ENCODE results near the gene HSPB6.

The HSPB6 gene

GRCh38 chr19:35786299-35787160 is 29.7 kb upstream of the HSPB6 start:
- H3K36me3 ChIP-seq (ENCODE audit: insufficient read depth, low read length): peaks cover 8% of the 10 kb centered on the region; the same call in 1 of the 2 replicates
- H3K4me3 ChIP-seq (ENCODE audit: low read length, poor library complexity, severe bottlenecking): no peak overlapping the region
- H3K4me1 ChIP-seq (ENCODE audit: insufficient read depth, low read length, poor library complexity, severe bottlenecking): no peaks in the 10 kb centered on the region
- no peaks in the 10 kb centered on the region for H3K9me3 ChIP-seq (ENCODE audit: insufficient read depth, low read depth, low read length)
- H3K79me2 ChIP-seq (ENCODE audit: insufficient read depth, low read length): no peaks in the 10 kb centered on the region
- no peaks in the 10 kb centered on the region for H3K27me3 ChIP-seq (ENCODE audit: insufficient read depth, low read length, poor library complexity, severe bottlenecking)
- H3F3A ChIP-seq (ENCODE audit: low read depth): no peaks in the 10 kb centered on the region
- TF ChIP-seq EZH2phosphoT487 (IDR thresholded peaks at IDR 0.05; ENCODE audit: borderline replicate concordance) (no peak), CTCF (conservative IDR thresholded peaks at IDR 0.05; ENCODE audit: low read length) (no peak)
- H4K20me1 ChIP-seq (ENCODE audit: insufficient read depth, low read length, poor library complexity, severe bottlenecking): peaks cover 3% of the 10 kb centered on the region
- H3K9ac ChIP-seq (ENCODE audit: low read depth, low read length, poor library complexity, severe bottlenecking): no peak overlapping the region
- H2AFZ ChIP-seq (ENCODE audit: low read length): no peak overlapping the region
- no peaks in the 10 kb centered on the region for H3K9me2 ChIP-seq (replicated peaks; ENCODE audit: low read depth, low read length)
- H3K4me2 ChIP-seq (ENCODE audit: low read depth, low read length, poor library complexity, severe bottlenecking): no peak overlapping the region

- Histone ChIP-seq H3K9ac (ENCODE audit: low read depth, low read length, poor library complexity, severe bottlenecking) (no peak overlapping the region), H3K4me1 (ENCODE audit: insufficient read depth, low read length, poor library complexity, severe bottlenecking) (no peaks in the 10 kb centered on the region)
- TF ChIP-seq CTCF (conservative IDR thresholded peaks at IDR 0.05; ENCODE audit: low read length) (no peak), EZH2phosphoT487 (IDR thresholded peaks at IDR 0.05; ENCODE audit: borderline replicate concordance) (no peak)
These were observed 28.5 kb upstream of the HSPB6 start for GRCh38 chr19:35785339-35785627.

GRCh38 chr19:35784503-35785338 is 27.9 kb upstream of the HSPB6 start:
- TF ChIP-seq CTCF (conservative IDR thresholded peaks at IDR 0.05; ENCODE audit: low read length): no peak
- TF ChIP-seq EZH2phosphoT487 (IDR thresholded peaks at IDR 0.05; ENCODE audit: borderline replicate concordance): no peak
- Histone ChIP-seq H3F3A (ENCODE audit: low read depth) (no peaks in the 10 kb centered on the region), H4K20me1 (ENCODE audit: insufficient read depth, low read length, poor library complexity, severe bottlenecking) (peaks cover 3% of the 10 kb centered on the region), H3K9ac (ENCODE audit: low read depth, low read length, poor library complexity, severe bottlenecking) (no peak overlapping the region), H3K79me2 (ENCODE audit: insufficient read depth, low read length) (0 out of 2 replicates have a peak, but pooled peaks cover 2% of the 10 kb centered on the region), H3K36me3 (ENCODE audit: insufficient read depth, low read length) (peaks cover 20% of the 10 kb centered on the region; the same call in 1 of the 2 replicates), H3K4me1 (ENCODE audit: insufficient read depth, low read length, poor library complexity, severe bottlenecking) (no peaks in the 10 kb centered on the region), H3K9me3 (ENCODE audit: insufficient read depth, low read depth, low read length) (no peaks in the 10 kb centered on the region), H3K27me3 (ENCODE audit: insufficient read depth, low read length, poor library complexity, severe bottlenecking) (no peaks in the 10 kb centered on the region), H3K9me2 (replicated peaks; ENCODE audit: low read depth, low read length) (no peaks in the 10 kb centered on the region), H3K4me2 (ENCODE audit: low read depth, low read length, poor library complexity, severe bottlenecking) (no peak overlapping the region), H2AFZ (ENCODE audit: low read length) (no peak overlapping the region), H3K4me3 (ENCODE audit: low read length, poor library complexity, severe bottlenecking) (no peak overlapping the region)

More at GRCh38 chr19:35785339-35785627, 28.5 kb upstream of the HSPB6 start:
- Histone ChIP-seq H3K9me3 (ENCODE audit: insufficient read depth, low read depth, low read length) (no peaks in the 10 kb centered on the region), H3K4me2 (ENCODE audit: low read depth, low read length, poor library complexity, severe bottlenecking) (no peak overlapping the region), H3K27me3 (ENCODE audit: insufficient read depth, low read length, poor library complexity, severe bottlenecking) (no peaks in the 10 kb centered on the region), H3K79me2 (ENCODE audit: insufficient read depth, low read length) (no peaks in the 10 kb centered on the region), H3K4me3 (ENCODE audit: low read length, poor library complexity, severe bottlenecking) (no peak overlapping the region), H4K20me1 (ENCODE audit: insufficient read depth, low read length, poor library complexity, severe bottlenecking) (peaks cover 3% of the 10 kb centered on the region), H3K36me3 (ENCODE audit: insufficient read depth, low read length) (peaks cover 15% of the 10 kb centered on the region; the same call in 1 of the 2 replicates), H3F3A (ENCODE audit: low read depth) (no peaks in the 10 kb centered on the region), H3K9me2 (replicated peaks; ENCODE audit: low read depth, low read length) (no peaks in the 10 kb centered on the region), H2AFZ (ENCODE audit: low read length) (no peak overlapping the region)
